Dermis microvascular lymphatic vessel endothelial cell (primary cell): Measurements from ENCODE around the gene UNC13D. TPM values are rescaled to one million over a fixed set of nuclear protein-coding genes. Genes with fewer than 3 reads are reported as not detected.
"Not testable (repeated sequence)": the region's sequence is repeated elsewhere in the genome, so short reads cannot be mapped to it uniquely, and the experiment has no call there.

Source experiments
- DNase-seq, 2 donors: peaks; one replicate each; pipeline versions ENCODE4 v3.0.0 to v3.0.0-alpha.2; 2010; ENCODE audit warnings: low read depth in 2 of 2
- total RNA-seq: library from RNA; depleted of rRNA; stranded (reverse); fragments of >200 nt; gene quantifications from 2 replicates; pipeline ENCODE4 v1.2.1, GENCODE V29; 2014

Gene UNC13D
- total RNA-seq, 1 donor from 2014 or later = 2.8 TPM

GRCh38 chr17:75807861-75808260, 36.3 kb downstream of the UNC13D start:
- no peak for DNase-seq

GRCh38 chr17:75806822-75807500, 37.2 kb downstream of the UNC13D start:
- DNase-seq = no peak

DNA sequence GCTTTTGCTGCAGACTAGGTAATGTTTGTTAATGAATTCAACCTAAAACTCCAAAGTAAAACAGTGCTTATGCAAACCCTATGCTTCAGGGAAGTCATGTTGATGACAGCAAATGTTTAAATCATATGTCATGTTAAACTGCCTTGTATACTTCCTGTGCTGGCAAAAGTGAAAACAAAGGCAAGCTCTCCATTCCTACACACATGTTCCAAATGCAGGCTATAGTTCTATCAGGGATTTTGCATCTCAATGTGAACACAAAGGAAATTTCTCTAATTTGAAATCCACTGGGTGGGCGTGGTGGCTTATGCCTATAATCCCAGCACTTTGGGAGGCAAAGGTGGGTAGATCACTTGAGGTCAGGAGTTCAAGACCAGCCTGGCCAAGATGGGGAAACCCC, 40.3 kb downstream of the UNC13D start:
- DNase-seq = no peak

- DNase-seq = no peak
Observed at GRCh38 chr17:75799402-75799801, 44.8 kb downstream of the UNC13D start.

GRCh38 chr17:75795820-75796607, 48.2 kb downstream of the UNC13D start:
- DNase-seq = no peak

GRCh38 chr17:75793460-75793859, 50.7 kb downstream of the UNC13D start:
- no peak for DNase-seq

DNA sequence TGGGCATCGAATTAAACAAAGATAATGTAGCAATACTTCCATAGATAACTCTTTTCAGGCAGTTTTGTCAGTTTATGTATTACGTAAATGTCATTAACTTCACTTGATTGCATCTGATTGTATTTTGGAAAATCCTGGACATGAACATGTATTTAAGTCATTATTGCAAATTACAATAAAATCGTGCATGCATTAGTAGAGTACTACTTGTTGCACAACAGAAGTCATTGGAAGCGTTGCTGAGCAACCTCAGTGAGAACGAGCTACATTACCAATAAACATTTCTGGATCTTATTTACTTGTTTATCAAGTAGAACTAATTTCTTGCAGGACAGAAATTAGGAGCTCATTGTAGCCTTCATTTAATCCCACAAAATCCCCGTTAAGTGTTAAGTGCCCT, 53.0 kb downstream of the UNC13D start:
- no peak for DNase-seq

DNA sequence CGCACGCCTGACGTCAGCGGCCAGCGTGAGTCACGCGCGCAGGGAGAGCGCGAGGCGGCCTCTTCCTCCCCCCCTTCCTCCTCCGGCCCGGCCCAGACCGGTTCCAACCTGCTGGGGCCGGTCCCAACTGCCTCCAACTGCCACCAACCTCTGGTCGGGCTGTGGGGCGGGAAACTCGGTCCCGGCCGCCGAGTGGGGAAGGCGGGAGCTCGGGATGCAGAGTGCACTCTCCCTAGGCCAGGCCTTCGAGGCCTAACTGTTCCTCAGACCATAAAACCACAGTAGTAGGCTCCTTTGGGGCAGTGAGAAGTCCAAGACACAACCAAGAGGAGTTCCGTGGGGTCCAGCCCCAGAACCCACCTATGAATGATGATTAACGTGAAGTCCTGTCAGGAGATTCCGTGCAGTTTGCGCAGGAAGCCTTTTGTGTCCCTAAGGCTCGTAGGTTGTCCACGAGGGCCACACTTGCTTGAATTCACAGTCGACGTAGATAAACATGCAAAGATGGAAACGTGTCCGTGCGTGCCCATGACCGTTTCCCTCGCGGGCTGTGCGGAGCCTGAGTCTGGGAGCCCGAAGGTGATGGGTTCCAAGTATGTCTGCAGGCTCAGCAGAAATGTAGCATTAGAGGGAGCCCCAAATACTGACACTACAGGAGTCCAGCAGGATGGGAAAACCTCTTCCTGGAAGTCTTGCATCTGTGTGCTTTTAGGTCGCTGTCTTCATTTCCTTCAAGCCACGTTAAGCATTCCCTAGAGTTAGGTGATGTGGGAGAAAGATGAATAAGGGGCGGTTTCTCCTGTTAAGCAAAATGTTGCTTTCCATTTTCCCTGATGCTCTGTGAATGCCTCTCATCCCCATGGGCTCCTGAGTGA, 59.0 kb downstream of the UNC13D start:
- DNase-seq = peak; percentile 73 to 90

GRCh38 chr17:75784473-75785015, 59.7 kb downstream of the UNC13D start, which contains the start of gene UNK:
UNK (plus strand) TSS chr17:75784806; CDS start chr17:75784881, 75 bp downstream.
- peak; percentile 100 for DNase-seq

DNA sequence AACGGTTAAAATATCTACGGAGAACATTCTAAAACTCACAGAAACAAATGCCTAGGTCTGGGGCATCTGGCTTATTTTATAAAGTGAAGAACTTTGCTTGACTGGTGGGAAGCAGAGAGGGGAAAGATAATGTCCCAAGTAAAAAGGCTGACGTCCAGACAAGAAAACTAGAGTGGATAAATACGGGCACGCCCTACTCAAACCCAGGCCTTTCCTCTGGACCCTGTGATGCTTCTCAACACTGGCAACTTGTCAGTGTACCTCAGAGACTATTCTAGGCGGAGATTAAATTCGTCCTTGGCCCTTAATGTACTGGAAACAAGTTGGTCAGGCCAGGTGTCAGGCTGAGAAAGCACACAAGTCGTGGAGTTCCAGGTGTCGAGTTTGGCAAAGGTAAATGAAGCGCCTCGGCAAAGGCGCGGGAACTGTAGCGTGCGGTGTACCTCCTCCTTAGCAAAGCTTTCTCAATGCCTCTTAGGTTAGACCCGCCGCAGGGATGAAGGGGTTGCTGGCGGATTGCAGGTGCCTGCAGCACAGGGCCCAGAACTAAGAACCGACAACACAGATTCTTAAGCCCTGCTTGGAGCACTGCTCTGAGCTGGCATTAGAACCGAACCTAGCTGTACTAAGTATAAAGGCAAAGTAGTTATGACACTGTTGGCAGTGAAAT, 60.3 kb downstream of the UNC13D start:
- DNase-seq = no peak

DNA sequence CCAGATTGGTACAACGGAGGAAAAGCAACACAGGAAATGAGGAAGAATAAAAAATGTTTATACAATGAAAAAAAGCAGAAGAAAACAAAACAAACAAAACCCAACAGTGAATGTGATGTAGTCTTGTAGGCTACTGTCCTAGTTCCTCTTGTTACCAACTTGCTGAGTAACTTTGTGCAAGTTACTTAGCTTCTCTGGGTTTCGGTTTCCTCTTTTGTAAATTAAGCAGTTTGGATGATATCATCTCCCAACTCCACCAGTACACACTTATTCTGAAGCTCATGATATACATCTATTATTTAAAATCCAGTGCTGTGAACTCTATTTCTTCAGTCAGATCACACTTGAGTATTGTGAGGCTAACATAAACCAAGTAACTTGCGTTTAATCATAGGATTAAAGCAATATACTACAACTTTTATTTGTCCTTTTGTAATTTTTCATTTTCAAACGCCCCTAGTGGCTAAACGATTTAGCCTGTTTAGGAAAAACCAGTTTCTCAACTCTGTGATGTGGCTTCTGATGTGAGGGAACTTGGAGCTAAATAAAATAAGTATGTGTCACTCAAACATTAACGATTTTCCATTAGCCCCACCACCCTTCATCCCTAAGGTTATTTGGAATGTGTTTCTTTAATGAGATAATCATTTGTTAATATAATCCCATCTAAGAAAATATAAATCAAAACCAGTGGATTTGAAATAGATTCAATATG, 61.0 kb downstream of the UNC13D start:
- peak; percentile 68 to 83 for DNase-seq

- DNase-seq = no peak
Observed at GRCh38 chr17:75779987-75780889, 64.0 kb downstream of the UNC13D start.

DNA sequence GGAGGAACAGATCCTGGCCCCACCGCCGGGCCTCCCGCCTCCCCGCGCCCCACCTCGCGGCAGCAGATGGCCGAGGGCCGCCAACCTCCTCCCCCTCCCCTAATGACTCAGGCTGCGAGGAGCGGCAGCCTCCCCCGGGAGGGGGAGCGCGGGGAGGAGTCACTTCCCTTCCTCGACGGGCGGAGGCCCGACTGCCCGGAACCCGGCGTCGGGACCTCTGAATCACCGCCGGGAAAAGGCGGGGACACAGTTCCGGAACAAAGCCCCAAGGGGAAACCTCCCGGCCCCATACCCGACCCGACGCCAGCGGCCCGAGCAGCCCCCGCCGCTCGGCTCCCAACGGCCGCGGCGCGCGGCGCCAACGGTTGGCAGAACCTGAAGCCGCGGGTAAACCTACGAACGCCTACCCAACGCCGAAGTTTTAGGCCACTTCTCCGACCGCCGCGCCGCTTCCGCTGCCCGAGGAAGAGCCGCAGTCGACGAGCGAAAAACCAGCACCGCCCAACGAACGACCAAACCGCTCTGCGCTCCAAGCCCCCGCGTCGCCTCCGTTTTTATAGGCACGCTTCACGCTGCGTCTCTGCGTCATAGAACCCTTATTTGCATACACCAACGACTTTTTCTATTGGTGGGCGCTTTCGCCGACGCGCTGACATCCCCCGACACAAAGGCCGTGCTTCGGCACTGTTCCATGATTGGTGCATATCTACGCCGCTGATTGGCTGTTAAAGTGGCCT, 64.8 kb downstream of the UNC13D start:
- DNase-seq = peak; percentile 100

DNA sequence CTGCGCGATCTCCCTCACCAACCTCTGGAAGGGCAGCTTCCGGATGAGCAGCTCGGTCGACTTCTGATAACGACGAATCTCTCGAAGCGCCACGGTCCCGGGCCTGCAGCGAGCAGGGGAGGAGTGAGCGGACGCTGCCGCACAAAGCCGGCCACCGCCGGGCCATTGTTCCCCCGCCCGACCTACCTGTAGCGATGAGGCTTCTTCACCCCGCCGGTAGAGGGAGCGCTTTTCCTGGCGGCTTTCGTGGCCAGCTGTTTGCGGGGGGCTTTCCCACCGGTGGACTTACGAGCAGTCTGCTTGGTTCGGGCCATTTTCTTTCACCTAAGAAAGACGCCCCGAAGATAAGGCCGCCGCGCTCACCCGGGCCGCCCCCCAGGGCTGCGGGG, 65.3 kb downstream of the UNC13D start:
- no peak for DNase-seq

DNA sequence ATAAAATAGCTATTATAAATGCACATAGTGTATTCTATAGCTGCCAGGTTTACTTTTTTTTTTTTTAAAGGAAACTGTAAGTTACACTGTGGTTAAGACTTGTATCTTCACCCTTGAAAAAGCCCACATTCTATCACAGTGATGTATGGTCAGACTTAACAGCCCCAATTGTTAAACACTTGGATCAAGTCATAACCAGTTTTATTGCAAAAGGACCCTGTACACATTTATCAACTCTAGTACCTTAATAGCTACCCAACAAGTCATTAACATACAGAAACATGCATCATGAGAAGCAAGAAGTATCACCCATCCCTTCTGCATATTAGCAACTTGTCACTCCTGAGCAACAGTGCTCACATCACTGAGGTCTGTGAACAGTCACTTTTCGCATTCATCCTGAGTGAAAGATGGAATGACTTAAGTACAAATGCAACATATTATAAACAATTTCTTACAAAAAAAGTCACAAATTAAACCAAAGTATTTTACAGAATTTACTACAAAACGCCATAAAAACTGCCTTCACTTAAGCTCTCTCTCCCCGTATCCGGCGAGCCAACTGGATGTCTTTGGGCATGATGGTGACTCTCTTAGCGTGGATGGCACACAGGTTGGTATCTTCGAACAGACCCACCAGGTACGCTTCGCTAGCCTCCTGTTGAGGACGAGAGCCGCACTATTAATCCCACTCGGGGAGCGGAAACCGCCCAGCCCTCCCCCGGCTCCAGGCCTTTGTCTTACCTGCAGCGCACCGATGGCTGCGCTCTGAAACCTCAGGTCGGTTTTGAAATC, 65.9 kb downstream of the UNC13D start:
- not testable (repeated sequence) for DNase-seq

- DNase-seq = no peak
Observed at GRCh38 chr17:75777296-75777922, 66.8 kb downstream of the UNC13D start.
